Subcutaneous abdominal adipose tissue (tissue), 5 donors: Measurements from ENCODE around the gene ARL2.

Experiments used
- H3K27ac ChIP-seq: one replicate; pipeline ENCODE4 v1.7.0; 2013; ENCODE audit warnings: low read depth, mild to moderate bottlenecking, inconsistent platforms, low read length, moderate library complexity
- H3K27me3 ChIP-seq, 5 donors: one replicate each; pipeline ENCODE4 v1.7.0; 2013; ENCODE audit warnings: low read length in 5 of 5, inconsistent platforms in 1 of 5; ENCODE audit not compliant: control insufficient read depth in 5 of 5, insufficient read depth in 4 of 5
- H3K36me3 ChIP-seq, 5 donors: one replicate each; pipeline ENCODE4 v1.7.0; 2013; ENCODE audit warnings: low read length in 5 of 5; ENCODE audit not compliant: control insufficient read depth in 5 of 5, insufficient read depth in 5 of 5
- H3K4me1 ChIP-seq, 5 donors: one replicate each; pipeline ENCODE4 v1.7.0; 2013; ENCODE audit warnings: low read length in 5 of 5, mild to moderate bottlenecking in 3 of 5, moderate library complexity in 1 of 5; ENCODE audit not compliant: control insufficient read depth in 5 of 5, insufficient read depth in 5 of 5
- H3K4me3 ChIP-seq, 5 donors: one replicate each; pipeline ENCODE4 v1.7.0; 2013; ENCODE audit warnings: low read length in 5 of 5, low read depth in 1 of 5
- H3K9ac ChIP-seq, 5 donors: one replicate each; pipeline ENCODE4 v1.7.0; 2013; ENCODE audit warnings: low read length in 5 of 5, mild to moderate bottlenecking in 4 of 5, moderate library complexity in 3 of 5
- H3K9me3 ChIP-seq, 5 donors: one replicate each; pipeline ENCODE4 v1.7.0; 2013; ENCODE audit warnings: low read length in 5 of 5; ENCODE audit not compliant: control insufficient read depth in 5 of 5
- donor health status: healthy.
- donor health status: healthy.
- donor health status: healthy.
- donor health status: healthy.
- donor health status: healthy.

The ARL2 gene

DNA sequence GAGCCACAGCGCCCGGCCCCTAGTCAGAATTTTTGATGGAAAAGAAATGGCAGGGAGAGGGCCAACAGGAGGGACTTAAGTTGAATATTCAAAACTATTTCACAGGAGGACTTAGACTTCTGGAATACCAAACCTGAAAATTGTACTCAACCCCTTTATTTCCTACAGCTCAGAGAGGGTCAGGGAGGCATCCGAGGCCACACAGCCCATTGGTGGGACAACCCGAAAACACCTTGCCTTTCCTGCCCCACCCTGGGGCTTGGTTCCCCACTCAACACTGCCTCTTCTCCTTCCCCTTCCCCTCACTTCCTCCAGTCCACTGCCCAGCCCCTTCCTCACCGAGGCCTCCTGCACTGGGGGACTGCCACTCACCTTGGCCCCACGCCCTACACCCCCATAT is 43.0 kb downstream of the ARL2 start:
- Histone ChIP-seq H3K27ac (no peak overlapping the region), H3K4me1 (no peaks in the 10 kb centered on the region), H3K36me3 (no peaks in the 10 kb centered on the region), H3K4me3 (no peak overlapping the region), H3K27me3 (peaks cover 0 to 17% (median 3%) of the 10 kb centered on the region in 5 donors), H3K9me3 (no peaks in the 10 kb centered on the region), H3K9ac (no peak overlapping the region)

DNA sequence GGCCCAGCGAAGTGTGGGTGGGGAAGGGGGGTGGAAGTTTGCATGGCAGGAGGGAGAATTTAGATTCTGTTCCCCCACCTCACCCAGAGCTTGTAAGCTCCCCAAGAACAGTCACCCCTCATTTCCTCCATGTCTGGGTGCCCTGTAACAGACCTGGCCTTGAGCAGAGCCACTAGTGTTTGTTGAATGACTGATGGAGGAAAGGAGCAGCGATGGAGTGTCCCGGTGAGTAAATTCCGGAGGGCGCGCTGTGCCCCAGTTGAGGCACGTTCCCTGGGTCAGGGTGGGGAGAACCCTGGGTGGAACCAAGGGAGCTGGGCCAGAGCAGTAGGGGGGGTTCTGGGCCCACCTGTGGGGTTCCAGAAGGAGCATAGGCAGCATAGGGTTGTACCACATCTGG is 43.6 kb downstream of the ARL2 start:
- no peak overlapping the region for H3K9ac ChIP-seq
- no peak overlapping the region for H3K4me3 ChIP-seq
- H3K36me3 ChIP-seq, result no peaks in the 10 kb centered on the region
- no peaks in the 10 kb centered on the region for H3K9me3 ChIP-seq
- no peak overlapping the region for H3K27ac ChIP-seq
- no peaks in the 10 kb centered on the region for H3K4me1 ChIP-seq
- peaks cover 0 to 16% (median 3%) of the 10 kb centered on the region in 5 donors for H3K27me3 ChIP-seq

DNA sequence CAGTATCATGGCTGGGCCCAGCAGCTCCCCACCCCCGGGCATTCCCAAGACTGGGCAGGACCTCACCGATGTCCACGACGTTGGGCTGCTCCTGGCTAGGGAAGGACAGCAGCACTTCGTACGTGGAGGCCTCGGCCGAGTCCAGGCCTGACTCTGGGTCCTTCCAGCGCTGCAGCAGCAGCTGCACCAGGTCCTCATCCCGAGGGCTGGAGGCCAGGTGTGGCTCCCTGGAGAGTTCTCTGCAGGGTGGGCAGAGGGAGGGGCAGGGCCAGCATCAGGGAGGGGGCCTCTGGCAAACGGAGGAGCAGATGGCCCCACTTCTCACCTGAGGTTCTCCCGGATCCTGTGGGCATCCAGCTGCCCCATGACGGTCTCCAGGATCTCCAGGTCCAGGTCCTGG is 44.1 kb downstream of the ARL2 start:
- no peaks in the 10 kb centered on the region for H3K4me1 ChIP-seq
- H3K27me3 ChIP-seq, result peaks cover 0 to 11% (median 3%) of the 10 kb centered on the region in 5 donors
- H3K4me3 ChIP-seq, result no peak overlapping the region
- H3K9me3 ChIP-seq, result no peaks in the 10 kb centered on the region
- H3K36me3 ChIP-seq, result no peaks in the 10 kb centered on the region
- H3K9ac ChIP-seq, result no peak overlapping the region
- no peak overlapping the region for H3K27ac ChIP-seq

DNA sequence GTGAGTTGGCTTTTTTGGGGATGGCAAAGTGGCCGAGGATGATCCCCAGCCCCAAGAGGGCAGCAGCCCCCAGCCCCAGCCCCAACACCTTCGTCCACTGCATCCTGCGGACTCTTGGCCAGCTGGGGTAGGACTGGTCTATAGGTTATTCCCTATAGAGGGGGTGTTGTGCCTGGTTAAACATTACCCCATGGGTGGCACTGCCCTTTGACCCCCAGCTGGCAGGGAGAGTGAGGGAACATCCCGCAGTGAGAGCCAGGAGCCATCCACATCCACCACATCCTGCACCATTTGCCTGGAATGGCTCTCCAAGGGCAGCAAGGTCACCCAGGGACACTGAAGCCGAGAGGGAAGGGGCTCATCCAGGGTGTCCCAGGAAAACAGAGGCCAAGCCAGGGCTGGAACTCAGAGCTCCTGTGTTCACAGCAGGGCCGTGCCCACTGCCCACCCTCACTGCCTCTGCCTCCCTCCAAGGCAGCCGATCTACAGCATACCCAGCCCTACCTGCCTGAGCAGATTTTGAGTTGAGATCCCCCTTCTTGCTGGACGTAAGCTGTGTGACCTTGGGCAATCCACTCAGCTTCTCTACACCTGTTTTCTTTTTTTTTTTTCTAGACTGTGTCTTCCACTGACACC is 44.6 kb downstream of the ARL2 start, which contains the start of gene NAALADL1:
Gene NAALADL1, minus strand, starts transcription at position 135 of the 636 bp plus-strand sequence. Its CDS starts 32 bp downstream, at position 103.
- no peaks in the 10 kb centered on the region for H3K4me1 ChIP-seq
- no peak within 1 kb of the TSS for H3K4me3 ChIP-seq
- no peaks in the 10 kb centered on the region for H3K9me3 ChIP-seq
- no peaks in the 10 kb centered on the region for H3K36me3 ChIP-seq
- H3K27me3 ChIP-seq, result peaks cover 0 to 10% (median 2%) of the 10 kb centered on the region in 5 donors
- no peak within 1 kb of the TSS for H3K27ac ChIP-seq
- no peak within 1 kb of the TSS for H3K9ac ChIP-seq

DNA sequence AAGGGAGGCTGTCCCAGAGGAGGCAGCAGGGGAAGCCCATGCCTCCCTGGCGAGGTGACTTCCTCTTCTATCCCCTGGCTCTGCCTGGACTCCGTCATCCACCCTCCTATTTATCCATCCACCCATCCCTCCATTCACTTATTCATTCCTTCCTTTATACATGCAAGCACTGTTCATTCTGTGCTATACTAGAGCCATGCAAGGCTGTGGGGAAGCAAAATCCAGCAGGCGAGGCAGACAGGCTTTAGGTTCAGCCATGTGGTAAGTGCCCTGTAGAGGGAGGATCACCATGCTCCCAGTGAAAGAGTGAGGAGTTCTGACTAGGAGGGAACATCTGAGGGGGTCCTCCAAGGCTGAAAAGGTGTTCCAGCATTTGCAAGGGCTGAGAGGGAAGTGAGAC is 45.6 kb downstream of the ARL2 start:
- Histone ChIP-seq H3K4me1 (no peaks in the 10 kb centered on the region), H3K36me3 (no peaks in the 10 kb centered on the region), H3K9me3 (no peaks in the 10 kb centered on the region), H3K27ac (no peak overlapping the region), H3K9ac (no peak overlapping the region), H3K27me3 (peaks cover 0 to 11% (median 2%) of the 10 kb centered on the region in 5 donors), H3K4me3 (no peak overlapping the region)

DNA sequence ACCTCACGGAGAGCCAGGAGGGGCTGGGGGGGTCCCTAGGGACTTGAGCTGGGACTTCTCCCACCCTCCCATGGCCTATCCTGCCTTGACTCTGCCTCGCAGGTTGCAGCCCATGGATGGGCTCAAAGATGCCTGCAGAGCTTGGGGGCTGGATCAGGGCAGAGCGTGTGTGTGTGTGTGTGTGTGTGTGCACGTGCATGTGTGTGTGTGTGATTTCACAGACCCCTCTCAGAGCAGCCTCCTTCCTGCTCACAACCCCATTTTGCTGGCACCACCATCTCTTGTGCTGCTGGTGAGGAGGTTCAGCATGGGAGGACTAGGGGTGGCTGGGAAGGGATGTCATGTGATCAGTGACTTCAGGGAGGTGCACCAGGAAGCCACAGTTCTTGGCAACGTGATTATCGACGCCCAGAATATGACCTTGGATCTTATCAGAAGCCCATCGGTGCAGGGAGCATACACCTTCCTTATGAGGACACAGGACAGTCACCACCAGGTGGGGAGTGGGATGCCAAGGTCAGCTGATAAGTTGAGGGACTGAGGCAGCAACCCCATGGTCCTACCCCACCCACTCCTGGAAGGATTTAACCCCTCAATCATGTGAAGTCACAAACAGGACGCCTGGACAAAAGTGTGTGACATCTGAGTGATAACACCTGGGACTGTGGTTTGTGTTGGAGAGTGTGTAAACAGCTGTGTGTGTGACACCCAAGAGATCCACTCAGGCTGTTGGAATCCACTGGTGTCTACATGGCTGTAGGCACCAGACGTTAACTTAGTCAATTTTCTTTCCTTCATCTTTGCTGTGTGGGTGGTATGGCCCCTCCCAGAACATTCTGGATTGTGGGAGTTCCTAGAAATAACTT is 46.2 kb downstream of the ARL2 start:
- no peaks in the 10 kb centered on the region for H3K36me3 ChIP-seq
- H3K9ac ChIP-seq, result no peak overlapping the region
- H3K27me3 ChIP-seq, result peaks cover 0 to 11% (median 2%) of the 10 kb centered on the region in 5 donors
- H3K4me1 ChIP-seq, result no peaks in the 10 kb centered on the region
- no peak overlapping the region for H3K27ac ChIP-seq
- H3K9me3 ChIP-seq, result no peaks in the 10 kb centered on the region
- H3K4me3 ChIP-seq, result no peak overlapping the region

DNA sequence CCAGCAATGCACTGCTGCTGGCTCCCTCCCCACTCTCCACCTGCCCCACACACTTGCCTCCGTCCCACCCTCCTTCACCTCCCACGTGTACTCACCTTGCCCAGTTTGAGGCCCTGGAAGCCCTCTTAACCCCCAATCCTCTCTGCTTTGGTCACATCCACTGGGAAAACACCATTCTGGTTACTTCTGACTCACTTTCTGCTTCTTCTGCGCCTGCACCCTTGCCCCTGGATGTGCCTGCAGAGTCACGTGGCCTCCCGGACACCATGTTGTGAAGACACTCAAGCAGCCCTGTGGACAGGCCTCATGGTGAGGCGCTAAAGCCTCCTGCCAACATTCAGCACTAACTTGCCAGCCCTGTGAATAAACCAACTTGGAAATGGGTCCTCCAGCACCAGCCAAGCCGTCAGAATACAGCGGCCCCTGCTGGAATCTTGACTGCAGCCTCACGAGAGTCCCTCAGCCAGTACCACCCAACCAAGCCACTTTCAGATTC is 47.0 kb downstream of the ARL2 start:
- Histone ChIP-seq H3K36me3 (no peaks in the 10 kb centered on the region), H3K4me1 (no peaks in the 10 kb centered on the region), H3K27me3 (peaks cover 0 to 11% (median 2%) of the 10 kb centered on the region in 5 donors), H3K9me3 (no peaks in the 10 kb centered on the region), H3K27ac (no peak overlapping the region), H3K9ac (no peak overlapping the region), H3K4me3 (no peak overlapping the region)

DNA sequence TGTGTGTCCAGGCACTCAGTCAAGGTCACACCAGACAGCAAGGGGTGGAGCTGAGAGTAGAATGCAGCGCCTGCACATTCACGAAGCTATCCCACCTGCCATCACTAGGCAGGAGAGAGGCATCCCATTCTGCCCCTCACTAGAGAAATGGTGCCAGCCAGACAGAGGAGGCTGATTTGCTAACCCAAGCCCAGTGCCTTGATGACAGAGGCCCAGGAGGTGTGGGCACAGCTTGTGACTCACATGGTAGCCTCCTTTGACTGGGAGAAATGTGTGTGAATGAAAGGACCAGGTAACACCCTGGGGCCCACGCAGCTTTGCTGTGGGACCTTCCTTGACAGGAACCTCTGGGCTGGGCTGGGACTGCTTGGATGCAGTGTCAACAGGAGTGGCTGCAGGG is 49.6 kb downstream of the ARL2 start:
- Histone ChIP-seq H3K4me3 (no peak overlapping the region), H3K9ac (no peak overlapping the region), H3K27me3 (peaks cover 0 to 17% (median 2%) of the 10 kb centered on the region in 5 donors), H3K4me1 (no peaks in the 10 kb centered on the region), H3K36me3 (no peaks in the 10 kb centered on the region), H3K9me3 (no peaks in the 10 kb centered on the region), H3K27ac (no peak overlapping the region)

DNA sequence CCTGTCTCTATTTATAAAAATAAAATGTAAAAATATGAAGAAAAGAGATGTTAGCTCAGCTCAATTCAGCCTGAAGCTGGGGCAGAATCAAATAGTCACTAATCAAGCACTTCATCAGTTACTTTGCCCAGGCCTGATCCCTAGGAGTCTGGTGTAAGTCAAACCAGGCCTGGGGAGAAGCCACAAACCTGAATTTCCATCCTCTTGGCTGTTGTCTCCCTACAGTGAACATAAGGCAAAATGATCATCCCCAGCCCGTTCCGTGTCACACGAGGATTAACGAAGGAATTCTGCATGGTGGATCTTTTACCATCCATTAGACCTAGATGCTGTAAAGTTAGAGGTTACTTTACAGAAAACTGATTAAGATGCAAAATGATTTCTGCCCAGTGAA is 50.9 kb downstream of the ARL2 start:
- Histone ChIP-seq H3K27ac (no peak overlapping the region), H3K4me3 (no peak overlapping the region), H3K9me3 (no peaks in the 10 kb centered on the region), H3K27me3 (peaks cover 0 to 16% (median 2%) of the 10 kb centered on the region in 5 donors), H3K9ac (no peak overlapping the region), H3K36me3 (no peaks in the 10 kb centered on the region), H3K4me1 (no peaks in the 10 kb centered on the region)

DNA sequence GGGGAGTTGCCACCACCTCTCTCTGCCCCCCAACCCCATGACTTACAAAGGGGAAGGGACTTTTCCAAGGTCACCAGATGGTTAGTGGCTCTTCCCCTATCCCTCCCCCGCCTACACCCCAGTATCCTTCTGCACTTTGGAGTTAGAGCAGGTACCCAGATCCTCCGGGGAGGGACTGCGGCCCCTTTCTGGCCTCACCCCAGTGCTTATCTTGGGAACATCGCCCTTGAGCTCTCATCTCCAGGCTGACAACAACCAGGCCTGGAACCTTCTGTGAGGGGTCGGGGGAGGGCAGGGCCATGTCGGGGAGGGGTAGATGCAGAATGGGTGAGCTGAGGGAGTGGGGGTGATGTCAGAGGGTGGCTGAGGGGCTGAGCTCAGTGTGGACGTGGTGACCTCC is 51.9 kb downstream of the ARL2 start:
- Histone ChIP-seq H3K27me3 (peaks cover 0 to 11% (median 2%) of the 10 kb centered on the region in 5 donors), H3K27ac (no peak overlapping the region), H3K9ac (no peak overlapping the region), H3K36me3 (no peaks in the 10 kb centered on the region), H3K9me3 (no peaks in the 10 kb centered on the region), H3K4me3 (no peak overlapping the region), H3K4me1 (no peaks in the 10 kb centered on the region)
